Left renal cortex interstitium (tissue), 4 donors: ENCODE measurements around the gene ZMAT5. TPM values are rescaled to one million over a fixed set of nuclear protein-coding genes. Genes with fewer than 3 reads are reported as not detected.

ENCODE experiments used
- DNase-seq, 4 donors: peaks; one replicate each; pipeline ENCODE4 v3.0.0-alpha.2; 2013; ENCODE audit warnings: low read depth in 4 of 4, low spot score in 2 of 4, missing footprints in 1 of 4
- polyA plus RNA-seq, 4 donors: library from polyadenylated mRNA; unstranded; fragments of 120-200 nt; gene quantifications; one replicate each; pipeline ENCODE4 v1.2.1, GENCODE V29; 2013; ENCODE audit not compliant: insufficient read length in 4 of 4

ZMAT5 gene
- polyA plus RNA-seq, 4 donors: 22.3 to 31.2 (median 26.1) TPM

DNA sequence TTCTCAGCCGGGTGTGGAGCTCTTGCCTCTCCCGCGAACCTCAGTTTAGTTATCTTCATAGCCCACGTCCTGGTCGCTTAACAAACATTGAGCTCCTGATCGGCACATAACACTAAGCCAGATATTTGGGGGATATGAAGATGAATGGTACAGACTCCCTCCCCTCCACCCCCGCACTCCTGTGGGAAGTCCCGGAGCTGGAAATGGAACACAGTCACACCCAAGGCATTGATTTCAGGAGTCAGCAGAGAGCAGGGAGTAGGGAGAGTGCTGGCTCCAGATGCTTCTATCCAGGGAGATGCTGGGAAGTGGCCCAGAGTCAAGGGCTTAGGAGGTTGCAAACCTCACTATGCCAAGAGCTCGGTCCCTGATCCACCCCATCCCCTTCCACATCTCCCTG, 73.1 kb downstream of the ZMAT5 start:
- no peak for DNase-seq

GRCh38 chr22:29693161-29693560, 73.6 kb downstream of the ZMAT5 start:
- no peak for DNase-seq

GRCh38 chr22:29692327-29692640, 74.5 kb downstream of the ZMAT5 start:
- no peak for DNase-seq

- DNase-seq: no peak
Measured at GRCh38 chr22:29691636-29692326, 75.0 kb downstream of the ZMAT5 start.

- no peak for DNase-seq
Measured at GRCh38 chr22:29690476-29690875, 76.3 kb downstream of the ZMAT5 start.

- DNase-seq: peak in 1 of 4 donors; percentile 45
Measured at GRCh38 chr22:29689880-29690213, 77.0 kb downstream of the ZMAT5 start.

DNA sequence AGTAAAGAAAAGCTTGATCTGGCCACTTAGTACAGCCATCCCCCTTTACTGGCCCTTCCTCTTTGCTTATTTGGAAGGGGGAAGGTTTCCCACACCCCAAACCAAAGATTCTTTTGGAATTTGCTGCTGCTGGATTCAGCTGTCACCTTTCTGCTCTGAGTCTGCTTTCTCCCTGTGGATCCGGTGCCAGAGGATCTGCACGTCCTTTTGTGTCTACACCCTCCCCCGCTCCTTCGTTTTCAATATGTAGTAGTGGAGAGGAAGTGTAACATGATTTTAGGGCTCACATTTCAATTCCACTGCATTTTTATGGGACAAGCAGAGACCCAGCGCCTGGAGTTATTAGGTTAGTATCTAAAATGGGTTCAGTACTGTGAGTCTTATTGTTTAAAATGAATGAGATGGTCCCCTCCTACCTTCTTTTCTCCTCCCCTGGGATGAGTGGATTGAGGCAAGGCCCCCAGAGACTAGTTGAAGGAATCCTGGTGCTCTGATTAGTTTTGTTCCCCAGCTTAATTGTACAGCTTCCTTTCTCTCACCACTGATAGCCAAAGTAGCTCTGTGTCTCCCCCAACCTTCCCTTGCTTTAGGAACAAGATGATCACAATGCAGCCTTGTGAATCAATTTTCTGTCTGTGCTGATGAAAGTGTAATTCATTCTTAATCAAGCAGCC, 77.5 kb downstream of the ZMAT5 start:
- no peak for DNase-seq

GRCh38 chr22:29684244-29684643, 82.6 kb downstream of the ZMAT5 start:
- no peak for DNase-seq

DNA sequence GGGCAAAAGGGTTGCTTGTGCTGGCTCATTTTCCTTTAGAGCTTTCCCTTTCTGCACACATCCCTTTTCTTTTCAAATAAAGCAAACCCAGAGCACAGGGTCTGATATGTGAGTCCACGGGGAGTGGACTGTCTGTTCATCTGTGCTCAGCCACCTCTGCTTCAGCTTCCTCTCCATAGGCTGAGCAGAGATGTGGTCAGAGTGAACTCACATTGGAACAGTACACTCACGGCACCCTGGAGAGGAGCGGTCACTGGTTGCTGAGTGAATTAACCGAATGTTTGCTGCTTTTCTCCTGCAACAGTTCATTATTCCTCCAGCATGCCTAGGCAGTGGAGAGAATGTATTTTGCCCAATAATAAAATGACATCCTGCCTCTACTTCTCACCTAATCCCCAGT, 83.3 kb downstream of the ZMAT5 start:
- no peak for DNase-seq

Other genes starting within 250 kb of the ZMAT5 start
- gene THOC5, start 213.2 kb downstream of the ZMAT5 start, polyA plus RNA-seq: 10 to 100 TPM; 17.3 to 39.2 (median 32.5) TPM
- 100 to 1,000 TPM; 138 to 156 (median 143) TPM for gene NIPSNAP1, start 185.9 kb downstream of the ZMAT5 start, polyA plus RNA-seq
- gene NF2, start 163.4 kb downstream of the ZMAT5 start, polyA plus RNA-seq: 10 to 100 TPM; 25.7 to 30.0 (median 27.2) TPM
- gene CABP7, start 47.0 kb downstream of the ZMAT5 start, polyA plus RNA-seq: under 1 TPM; 0.06 to 0.33 (median 0.13) TPM
- 100 to 1,000 TPM; 127 to 183 (median 150) TPM for gene UQCR10, start 362 bp upstream of the ZMAT5 start, polyA plus RNA-seq
- gene ASCC2, start 71.3 kb upstream of the ZMAT5 start, polyA plus RNA-seq: 10 to 100 TPM; 37.9 to 59.8 (median 51.0) TPM
- gene MTMR3, start 116.2 kb upstream of the ZMAT5 start, polyA plus RNA-seq: 10 to 100 TPM; 30.3 to 55.3 (median 38.5) TPM